ENCODE data around the gene ZNF444.

The ZNF444 gene

GRCh38 chr19:56139847-56140582 lies 1.1 kb upstream of the ZNF444 start:
- H3K27me3 ChIP-seq (replicated peaks in 2 of 5; ENCODE audit: control insufficient read depth in 4 of 5, insufficient read depth in 5 of 5, low read length in 4 of 5) = no peaks in the 10 kb centered on the region
- no peaks in the 10 kb centered on the region for H3K9me3 ChIP-seq (ENCODE audit: control extremely low read depth in 1 of 5, control insufficient read depth in 4 of 5, insufficient read depth in 2 of 5, low read depth in 1 of 5, low read length in 4 of 5)
- peaks cover 0 to 5% (median 0%) of the 10 kb centered on the region in 4 experiments for H3K36me3 ChIP-seq (ENCODE audit: control insufficient read depth in 4 of 4, insufficient read depth in 4 of 4, low read length in 3 of 4)
- peak overlapping the region; percentile 42 to 87 (median 74) for H3K4me3 ChIP-seq (ENCODE audit: control insufficient read depth in 1 of 7, extremely low read depth in 1 of 7, insufficient read depth in 4 of 7, low read depth in 2 of 7, low read length in 6 of 7)
- POLR2A ChIA-PET = interaction anchor here (1.5 kb wide), 1 partner anchor 27 kb away, joined by 3 read pairs; no protein-coding TSS in a partner anchor
- peak overlapping the region; percentile 70 to 92 for H3K27ac ChIP-seq (ENCODE audit: insufficient read depth in 1 of 2, low read depth in 1 of 2, low read length in 2 of 2, poor library complexity in 1 of 2, severe bottlenecking in 2 of 2)
- WGBS (ENCODE audit: insufficient coverage) = 42% methylated on average over 18 of the region's 22 CpGs
- peaks cover 7 to 45% (median 39%) of the 10 kb centered on the region in 4 experiments for H3K4me1 ChIP-seq (ENCODE audit: control extremely low read depth in 1 of 4, control insufficient read depth in 4 of 4, insufficient read depth in 4 of 4, low read length in 3 of 4)
- CTCF ChIA-PET = no interaction called here
- peak; percentile 42 to 68 (median 50) for DNase-seq

GRCh38 chr19:56141417-56141993 lies 418 bp downstream of the ZNF444 start:
- H3K4me3 ChIP-seq (ENCODE audit: control insufficient read depth in 1 of 7, extremely low read depth in 1 of 7, insufficient read depth in 4 of 7, low read depth in 2 of 7, low read length in 6 of 7) = peak overlapping the region; percentile 42 to 87 (median 74)

GRCh38 chr19:56142087-56142787 lies 1.1 kb downstream of the ZNF444 start:
- CTCF ChIA-PET = interaction anchor here (0.7 to 3.5 kb wide), 10 partner anchors 10 to 36 kb away, joined by 3 to 8 read pairs (median 3); no protein-coding TSS in a partner anchor
- POLR2A ChIA-PET = interaction anchor here (1.0 kb wide), 1 partner anchor 21 kb away, joined by 3 read pairs; the partner anchor contains the start of gene ZNF787
- no peak overlapping the region for H3K27ac ChIP-seq (ENCODE audit: insufficient read depth in 1 of 2, low read depth in 1 of 2, low read length in 2 of 2, poor library complexity in 1 of 2, severe bottlenecking in 2 of 2)

More at GRCh38 chr19:56141417-56141993, 418 bp downstream of the ZNF444 start:
- ChIA-PET POLR2A (interaction anchor here (1.2 to 1.5 kb wide), 2 partner anchors 20 to 28 kb away, joined by 3 to 9 read pairs; partner anchors contain the start of gene ZNF787), CTCF (interaction anchor here (0.7 to 1.5 kb wide), 3 partner anchors 20 to 37 kb away, joined by 3 to 4 read pairs (median 3); no protein-coding TSS in a partner anchor)
- DNase-seq = peak in 2 of 3 donors; percentile 52 to 65
- H3K4me1 ChIP-seq (ENCODE audit: control extremely low read depth in 1 of 4, control insufficient read depth in 4 of 4, insufficient read depth in 4 of 4, low read length in 3 of 4) = peaks cover 8 to 53% (median 43%) of the 10 kb centered on the region in 4 experiments
- no peak overlapping the region for H3K27ac ChIP-seq (ENCODE audit: insufficient read depth in 1 of 2, low read depth in 1 of 2, low read length in 2 of 2, poor library complexity in 1 of 2, severe bottlenecking in 2 of 2)
- no peaks in the 10 kb centered on the region for H3K9me3 ChIP-seq (ENCODE audit: control extremely low read depth in 1 of 5, control insufficient read depth in 4 of 5, insufficient read depth in 2 of 5, low read depth in 1 of 5, low read length in 4 of 5)
- no peaks in the 10 kb centered on the region for H3K27me3 ChIP-seq (replicated peaks in 2 of 5; ENCODE audit: control insufficient read depth in 4 of 5, insufficient read depth in 5 of 5, low read length in 4 of 5)
- H3K36me3 ChIP-seq (ENCODE audit: control insufficient read depth in 4 of 4, insufficient read depth in 4 of 4, low read length in 3 of 4) = peaks cover 0 to 10% (median 0%) of the 10 kb centered on the region in 4 experiments
- WGBS (ENCODE audit: insufficient coverage) = 0% methylated on average over 13 of the region's 26 CpGs

GRCh38 chr19:56142897-56143434 lies 1.9 kb downstream of the ZNF444 start:
- 91% methylated on average over 4 of the region's 4 CpGs for WGBS (ENCODE audit: insufficient coverage)
- CTCF ChIA-PET = interaction anchor here (1.0 to 3.5 kb wide), 8 partner anchors 9 to 32 kb away, joined by 3 to 8 read pairs (median 4); no protein-coding TSS in a partner anchor
- Histone ChIP-seq H3K9me3 (ENCODE audit: control extremely low read depth in 1 of 5, control insufficient read depth in 4 of 5, insufficient read depth in 2 of 5, low read depth in 1 of 5, low read length in 4 of 5) (no peaks in the 10 kb centered on the region), H3K4me3 (ENCODE audit: control insufficient read depth in 1 of 7, extremely low read depth in 1 of 7, insufficient read depth in 4 of 7, low read depth in 2 of 7, low read length in 6 of 7) (no peak overlapping the region), H3K4me1 (ENCODE audit: control extremely low read depth in 1 of 4, control insufficient read depth in 4 of 4, insufficient read depth in 4 of 4, low read length in 3 of 4) (peaks cover 8 to 53% (median 43%) of the 10 kb centered on the region in 4 experiments), H3K27ac (ENCODE audit: insufficient read depth in 1 of 2, low read depth in 1 of 2, low read length in 2 of 2, poor library complexity in 1 of 2, severe bottlenecking in 2 of 2) (no peak overlapping the region), H3K27me3 (replicated peaks in 2 of 5; ENCODE audit: control insufficient read depth in 4 of 5, insufficient read depth in 5 of 5, low read length in 4 of 5) (no peaks in the 10 kb centered on the region), H3K36me3 (ENCODE audit: control insufficient read depth in 4 of 4, insufficient read depth in 4 of 4, low read length in 3 of 4) (peaks cover 2 to 25% (median 11%) of the 10 kb centered on the region in 4 experiments)
- POLR2A ChIA-PET = interaction anchor here (1.0 kb wide), 1 partner anchor 22 kb away, joined by 3 read pairs; the partner anchor contains the start of gene ZNF787
- DNase-seq = no peak

More at GRCh38 chr19:56142087-56142787, 1.1 kb downstream of the ZNF444 start:
- H3K36me3 ChIP-seq (ENCODE audit: control insufficient read depth in 4 of 4, insufficient read depth in 4 of 4, low read length in 3 of 4) = peaks cover 0 to 18% (median 5%) of the 10 kb centered on the region in 4 experiments
- H3K4me1 ChIP-seq (ENCODE audit: control extremely low read depth in 1 of 4, control insufficient read depth in 4 of 4, insufficient read depth in 4 of 4, low read length in 3 of 4) = peaks cover 8 to 53% (median 43%) of the 10 kb centered on the region in 4 experiments
- no peaks in the 10 kb centered on the region for H3K9me3 ChIP-seq (ENCODE audit: control extremely low read depth in 1 of 5, control insufficient read depth in 4 of 5, insufficient read depth in 2 of 5, low read depth in 1 of 5, low read length in 4 of 5)
- H3K27me3 ChIP-seq (replicated peaks in 2 of 5; ENCODE audit: control insufficient read depth in 4 of 5, insufficient read depth in 5 of 5, low read length in 4 of 5) = no peaks in the 10 kb centered on the region
- no peak for DNase-seq
- peak overlapping the region in 4 of 7 experiments; percentile 42 to 87 (median 68) for H3K4me3 ChIP-seq (ENCODE audit: control insufficient read depth in 1 of 7, extremely low read depth in 1 of 7, insufficient read depth in 4 of 7, low read depth in 2 of 7, low read length in 6 of 7)
- WGBS (ENCODE audit: insufficient coverage) = 85% methylated on average over 17 of the region's 17 CpGs

DNA sequence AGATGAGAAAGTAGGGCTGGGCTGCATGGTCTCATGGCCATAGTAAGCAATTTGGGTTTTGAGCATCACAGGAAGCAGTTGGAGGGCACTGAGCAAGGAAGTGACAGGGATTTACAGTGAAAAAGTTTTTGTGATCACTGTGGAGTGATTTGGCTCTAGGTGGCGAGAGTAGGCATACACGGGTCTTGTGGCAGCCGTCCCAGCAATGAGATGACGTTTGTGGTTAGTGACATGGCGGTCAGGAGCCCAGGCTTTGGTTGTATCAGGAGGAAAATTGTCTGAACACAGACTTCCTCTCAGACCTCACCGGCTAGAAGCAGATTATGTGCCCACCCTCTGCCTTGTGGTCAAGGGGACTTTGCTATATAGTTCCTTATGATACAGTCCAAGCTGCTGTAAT lies 3.3 kb downstream of the ZNF444 start:
- CTCF ChIA-PET = interaction anchor here (1.7 to 3.5 kb wide), 4 partner anchors 10 to 109 kb away, joined by 3 to 18 read pairs (median 8); no protein-coding TSS in a partner anchor
- H3K36me3 ChIP-seq (ENCODE audit: control insufficient read depth in 4 of 4, insufficient read depth in 4 of 4, low read length in 3 of 4) = peaks cover 2 to 33% (median 17%) of the 10 kb centered on the region in 4 experiments
- 0% methylated on average over 5 of the region's 6 CpGs for WGBS (ENCODE audit: insufficient coverage)
- peak overlapping the region in 2 of 7 experiments; percentile 8 to 25 for H3K4me3 ChIP-seq (ENCODE audit: control insufficient read depth in 1 of 7, extremely low read depth in 1 of 7, insufficient read depth in 4 of 7, low read depth in 2 of 7, low read length in 6 of 7)
- no peak overlapping the region for H3K27ac ChIP-seq (ENCODE audit: insufficient read depth in 1 of 2, low read depth in 1 of 2, low read length in 2 of 2, poor library complexity in 1 of 2, severe bottlenecking in 2 of 2)
- H3K9me3 ChIP-seq (ENCODE audit: control extremely low read depth in 1 of 5, control insufficient read depth in 4 of 5, insufficient read depth in 2 of 5, low read depth in 1 of 5, low read length in 4 of 5) = no peaks in the 10 kb centered on the region
- POLR2A ChIA-PET = no interaction called here
- no peaks in the 10 kb centered on the region for H3K27me3 ChIP-seq (replicated peaks in 2 of 5; ENCODE audit: control insufficient read depth in 4 of 5, insufficient read depth in 5 of 5, low read length in 4 of 5)
- peaks cover 8 to 53% (median 43%) of the 10 kb centered on the region in 4 experiments for H3K4me1 ChIP-seq (ENCODE audit: control extremely low read depth in 1 of 4, control insufficient read depth in 4 of 4, insufficient read depth in 4 of 4, low read length in 3 of 4)
- peak; percentile 87 to 94 (median 92) for DNase-seq

GRCh38 chr19:56144831-56145230 lies 3.7 kb downstream of the ZNF444 start:
- Histone ChIP-seq H3K4me1 (ENCODE audit: control extremely low read depth in 1 of 4, control insufficient read depth in 4 of 4, insufficient read depth in 4 of 4, low read length in 3 of 4) (peaks cover 6 to 50% (median 41%) of the 10 kb centered on the region in 4 experiments), H3K27ac (ENCODE audit: insufficient read depth in 1 of 2, low read depth in 1 of 2, low read length in 2 of 2, poor library complexity in 1 of 2, severe bottlenecking in 2 of 2) (no peak overlapping the region), H3K9me3 (ENCODE audit: control extremely low read depth in 1 of 5, control insufficient read depth in 4 of 5, insufficient read depth in 2 of 5, low read depth in 1 of 5, low read length in 4 of 5) (no peaks in the 10 kb centered on the region), H3K4me3 (ENCODE audit: control insufficient read depth in 1 of 7, extremely low read depth in 1 of 7, insufficient read depth in 4 of 7, low read depth in 2 of 7, low read length in 6 of 7) (peak overlapping the region in 2 of 7 experiments; percentile 8 to 25), H3K27me3 (replicated peaks in 2 of 5; ENCODE audit: control insufficient read depth in 4 of 5, insufficient read depth in 5 of 5, low read length in 4 of 5) (no peaks in the 10 kb centered on the region), H3K36me3 (ENCODE audit: control insufficient read depth in 4 of 4, insufficient read depth in 4 of 4, low read length in 3 of 4) (peaks cover 2 to 36% (median 19%) of the 10 kb centered on the region in 4 experiments)
- CTCF ChIA-PET = interaction anchor here (1.1 to 3.5 kb wide), 6 partner anchors 10 to 189 kb away, joined by 3 to 18 read pairs (median 6); no protein-coding TSS in a partner anchor
- POLR2A ChIA-PET = interaction anchor here (1.2 kb wide), 1 partner anchor 24 kb away, joined by 9 read pairs; the partner anchor contains the start of gene ZNF787
- WGBS (ENCODE audit: insufficient coverage) = 82% methylated on average over 12 of the region's 12 CpGs
- peak in 2 of 3 donors; percentile 55 to 59 for DNase-seq
